ACC112 (cell line): ENCODE data around the gene NLRP7.
"Not testable (repeated sequence)": the region's sequence is repeated elsewhere in the genome, so short reads cannot be mapped to it uniquely, and the experiment has no call there.

Experiments
- H2AFZ ChIP-seq: fragments of 200-600 bp; sonication (generic); one replicate; pipeline ENCODE4 v1.6.0; 2017; ENCODE audit warnings: antibody characterized with exemption, low read length; ENCODE audit not compliant: unreplicated experiment
- H3K27ac ChIP-seq: fragments of 200-600 bp; sonication (generic); 2 replicates; pipeline ENCODE4 v1.5.1; 2014; ENCODE audit warnings: low read depth, mild to moderate bottlenecking, antibody characterized with exemption, low read length, moderate library complexity
- H3K27me3 ChIP-seq: fragments of 200-600 bp; sonication (generic); 2 replicates; pipeline ENCODE4 v1.6.1; 2014; ENCODE audit warnings: mild to moderate bottlenecking, antibody characterized with exemption, low read length, moderate library complexity, mixed read lengths; ENCODE audit not compliant: insufficient read depth
- H3K36me3 ChIP-seq: fragments of 200-600 bp; sonication (generic); 2 replicates; pipeline ENCODE4 v1.6.1; 2016; ENCODE audit warnings: mild to moderate bottlenecking, antibody characterized with exemption, low read length, moderate library complexity, mixed read lengths; ENCODE audit not compliant: insufficient read depth
- H3K4me1 ChIP-seq: fragments of 200-600 bp; sonication (generic); one replicate; pipeline ENCODE4 v1.6.1; 2016; ENCODE audit warnings: low read length, mixed read lengths; ENCODE audit not compliant: insufficient read depth, unreplicated experiment, control insufficient read depth
- H3K4me3 ChIP-seq: fragments of 200-600 bp; sonication (generic); 2 replicates; pipeline ENCODE4 v1.5.1; 2014; ENCODE audit warnings: mild to moderate bottlenecking, low read depth, low read length
- H3K79me2 ChIP-seq: fragments of 200-600 bp; sonication (generic); one replicate; pipeline ENCODE4 v1.6.0; 2016; ENCODE audit warnings: low read length; ENCODE audit not compliant: control insufficient read depth, unreplicated experiment, insufficient read depth

The NLRP7 gene

GRCh38 chr19:54953345-54953713 is 6.0 kb upstream of the NLRP7 start:
- H3K79me2 ChIP-seq, H3K4me3 ChIP-seq, H2AFZ ChIP-seq, H3K36me3 ChIP-seq, H3K4me1 ChIP-seq, H3K27ac ChIP-seq, H3K27me3 ChIP-seq: not testable (repeated sequence)

- H3K4me1 ChIP-seq, result no peaks in the 10 kb centered on the region
- H3K27me3 ChIP-seq, result no peaks in the 10 kb centered on the region
- H3K36me3 ChIP-seq, result no peaks in the 10 kb centered on the region
- no peak overlapping the region for H2AFZ ChIP-seq
- H3K79me2 ChIP-seq, result no peaks in the 10 kb centered on the region
- H3K27ac ChIP-seq, result no peak overlapping the region
- no peak overlapping the region for H3K4me3 ChIP-seq
Observed at GRCh38 chr19:54952591-54953344, 5.4 kb upstream of the NLRP7 start.

DNA sequence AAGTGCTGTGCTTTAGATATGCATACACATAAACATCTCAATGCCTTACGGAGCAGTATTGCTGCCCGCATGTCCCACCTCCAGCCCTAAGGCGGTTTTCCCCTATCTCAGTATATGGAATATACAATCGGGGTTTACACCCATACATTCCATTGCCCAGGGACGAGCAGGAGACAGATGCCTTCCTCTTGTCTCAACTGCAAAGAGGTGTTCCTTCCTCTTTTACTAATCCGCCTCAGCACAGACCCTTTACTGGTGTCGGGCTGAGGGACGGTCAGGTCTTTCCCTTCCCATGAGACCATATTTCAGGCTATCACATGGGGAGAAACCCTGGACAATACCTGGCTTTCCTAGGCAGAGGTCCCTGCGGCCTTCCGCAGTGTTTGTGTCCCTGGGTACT is 3.2 kb upstream of the NLRP7 start:
- not testable (repeated sequence) for H3K27ac ChIP-seq, H3K4me1 ChIP-seq, H3K27me3 ChIP-seq, H3K79me2 ChIP-seq, H3K4me3 ChIP-seq, H3K36me3 ChIP-seq, H2AFZ ChIP-seq

GRCh38 chr19:54949412-54949811 is 2.1 kb upstream of the NLRP7 start:
- Histone ChIP-seq H2AFZ (no peak overlapping the region), H3K27ac (no peak overlapping the region), H3K79me2 (no peaks in the 10 kb centered on the region), H3K4me3 (no peak overlapping the region), H3K27me3 (no peaks in the 10 kb centered on the region), H3K4me1 (no peaks in the 10 kb centered on the region), H3K36me3 (no peaks in the 10 kb centered on the region)

GRCh38 chr19:54943772-54944361 is 3.5 kb downstream of the NLRP7 start:
- not testable (repeated sequence) for H3K36me3 ChIP-seq, H3K4me1 ChIP-seq, H2AFZ ChIP-seq, H3K4me3 ChIP-seq, H3K79me2 ChIP-seq, H3K27me3 ChIP-seq, H3K27ac ChIP-seq

DNA sequence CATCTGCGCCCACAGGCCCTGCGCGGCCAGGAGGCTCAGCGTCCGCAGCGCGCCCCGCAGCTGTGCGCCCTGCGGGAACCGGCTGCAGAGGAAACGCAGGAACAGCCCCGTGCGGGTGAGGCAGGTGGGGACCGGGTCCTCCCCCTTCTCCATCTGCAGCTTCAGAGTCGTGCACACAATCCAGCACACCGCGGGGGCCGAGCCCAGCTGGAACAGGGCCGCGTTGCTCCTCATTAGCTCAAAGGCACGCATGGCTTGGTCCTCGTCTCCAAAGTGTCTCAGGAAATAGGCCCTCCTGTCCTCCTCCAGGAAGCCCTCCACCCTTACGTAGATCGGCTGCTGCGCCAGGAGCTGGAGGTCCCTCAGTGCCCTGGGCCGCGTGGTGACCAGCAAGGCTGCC is 7.8 kb downstream of the NLRP7 start:
- not testable (repeated sequence) for H3K4me1 ChIP-seq, H3K27ac ChIP-seq, H3K79me2 ChIP-seq, H3K36me3 ChIP-seq, H3K27me3 ChIP-seq, H2AFZ ChIP-seq, H3K4me3 ChIP-seq

GRCh38 chr19:54938906-54939305 is 8.4 kb downstream of the NLRP7 start:
- Histone ChIP-seq H2AFZ (no peak overlapping the region), H3K27ac (no peak overlapping the region), H3K36me3 (no peaks in the 10 kb centered on the region), H3K27me3 (no peaks in the 10 kb centered on the region), H3K4me1 (no peaks in the 10 kb centered on the region), H3K4me3 (no peak overlapping the region), H3K79me2 (no peaks in the 10 kb centered on the region)

- Histone ChIP-seq H3K4me3 (no peak overlapping the region), H3K27ac (no peak overlapping the region), H3K27me3 (no peaks in the 10 kb centered on the region), H3K79me2 (no peaks in the 10 kb centered on the region), H2AFZ (no peak overlapping the region), H3K4me1 (no peaks in the 10 kb centered on the region), H3K36me3 (no peaks in the 10 kb centered on the region)
Observed at GRCh38 chr19:54937926-54938325, 9.4 kb downstream of the NLRP7 start.

- Histone ChIP-seq H3K27ac (no peak overlapping the region), H3K4me3 (no peak overlapping the region), H3K36me3 (no peaks in the 10 kb centered on the region), H2AFZ (no peak overlapping the region), H3K79me2 (no peaks in the 10 kb centered on the region), H3K4me1 (no peaks in the 10 kb centered on the region), H3K27me3 (no peaks in the 10 kb centered on the region)
Observed at GRCh38 chr19:54928299-54928698, 19.0 kb downstream of the NLRP7 start.

- Histone ChIP-seq H3K27ac (no peak overlapping the region), H3K4me1 (no peaks in the 10 kb centered on the region), H3K79me2 (no peaks in the 10 kb centered on the region), H3K36me3 (no peaks in the 10 kb centered on the region), H2AFZ (no peak overlapping the region), H3K4me3 (no peak overlapping the region), H3K27me3 (no peaks in the 10 kb centered on the region)
Observed at GRCh38 chr19:54923276-54923675, 24.1 kb downstream of the NLRP7 start.

DNA sequence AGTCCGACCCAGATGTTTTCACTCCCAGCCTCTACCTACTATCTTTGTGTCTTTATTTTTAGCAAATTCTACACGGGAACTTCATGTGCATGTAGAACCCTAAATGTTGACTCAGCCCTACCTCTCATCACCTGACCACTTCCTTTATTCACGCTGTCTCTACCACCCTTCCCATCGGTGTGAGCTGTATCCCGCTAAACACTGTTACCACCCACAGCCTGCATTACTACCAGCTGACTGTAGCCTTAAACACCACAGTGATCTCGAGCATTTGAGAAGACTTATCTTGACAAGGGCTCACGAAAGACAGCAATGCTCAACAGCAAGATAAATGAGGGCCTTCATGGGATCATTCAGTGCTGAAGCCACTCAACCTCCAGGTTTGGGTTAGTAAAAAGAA is 26.2 kb downstream of the NLRP7 start:
- H3K27me3 ChIP-seq, result no peaks in the 10 kb centered on the region
- H3K79me2 ChIP-seq, result no peaks in the 10 kb centered on the region
- no peak overlapping the region for H3K27ac ChIP-seq
- H3K4me1 ChIP-seq, result no peaks in the 10 kb centered on the region
- no peak overlapping the region for H3K4me3 ChIP-seq
- H3K36me3 ChIP-seq, result no peaks in the 10 kb centered on the region
- no peak overlapping the region for H2AFZ ChIP-seq
